Tibial nerve (tissue), 4 donors: ENCODE results near the gene PDCL3.

Source experiments
- EP300 ChIP-seq, 2 donors: sonication (generic); formaldehyde crosslinking; IDR thresholded peaks; one replicate each; pipeline ENCODE4 v1.6.1; 2017; ENCODE audit warnings: antibody characterized with exemption in 2 of 2, mild to moderate bottlenecking in 1 of 2
- POLR2A ChIP-seq, 2 donors: fragments of 450-650 bp; IDR thresholded peaks; one replicate each; pipeline ENCODE4 v1.6.1; 2017; ENCODE audit warnings: antibody characterized with exemption in 2 of 2, mild to moderate bottlenecking in 2 of 2, moderate library complexity in 2 of 2
- TF ChIP-seq, protein P1 (sequence below), 5 experiments: fragments of 200-600 bp in 3 of 5; fragments of 450-650 bp in 2 of 5; sonication (generic) in 3 of 5; IDR thresholded peaks; one replicate each; pipeline ENCODE4 v1.5.1; 2016 to 2019; ENCODE audit warnings: antibody characterized with exemption in 5 of 5, mild to moderate bottlenecking in 3 of 5, moderate library complexity in 2 of 5

DNA sequence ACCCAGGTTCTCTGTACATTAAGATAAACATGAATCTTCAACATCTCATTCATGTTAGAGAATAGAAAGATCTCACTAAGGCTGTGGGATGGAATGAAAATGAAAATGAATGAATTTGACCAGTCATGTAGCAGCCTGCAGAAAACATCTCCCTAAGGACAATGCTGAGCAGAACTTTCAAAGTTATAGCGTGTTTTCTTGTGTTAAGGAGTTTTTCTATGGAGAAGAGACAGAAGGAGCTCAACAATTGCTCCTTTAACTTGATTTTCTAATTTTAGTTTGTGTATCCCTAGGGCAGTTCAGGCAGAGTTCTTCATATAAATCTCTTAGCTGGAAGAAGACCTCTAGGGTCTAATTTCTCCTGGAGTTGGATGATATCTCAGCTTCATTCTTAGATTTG is 45.2 kb upstream of the PDCL3 start:
- TF ChIP-seq, protein P1, sequence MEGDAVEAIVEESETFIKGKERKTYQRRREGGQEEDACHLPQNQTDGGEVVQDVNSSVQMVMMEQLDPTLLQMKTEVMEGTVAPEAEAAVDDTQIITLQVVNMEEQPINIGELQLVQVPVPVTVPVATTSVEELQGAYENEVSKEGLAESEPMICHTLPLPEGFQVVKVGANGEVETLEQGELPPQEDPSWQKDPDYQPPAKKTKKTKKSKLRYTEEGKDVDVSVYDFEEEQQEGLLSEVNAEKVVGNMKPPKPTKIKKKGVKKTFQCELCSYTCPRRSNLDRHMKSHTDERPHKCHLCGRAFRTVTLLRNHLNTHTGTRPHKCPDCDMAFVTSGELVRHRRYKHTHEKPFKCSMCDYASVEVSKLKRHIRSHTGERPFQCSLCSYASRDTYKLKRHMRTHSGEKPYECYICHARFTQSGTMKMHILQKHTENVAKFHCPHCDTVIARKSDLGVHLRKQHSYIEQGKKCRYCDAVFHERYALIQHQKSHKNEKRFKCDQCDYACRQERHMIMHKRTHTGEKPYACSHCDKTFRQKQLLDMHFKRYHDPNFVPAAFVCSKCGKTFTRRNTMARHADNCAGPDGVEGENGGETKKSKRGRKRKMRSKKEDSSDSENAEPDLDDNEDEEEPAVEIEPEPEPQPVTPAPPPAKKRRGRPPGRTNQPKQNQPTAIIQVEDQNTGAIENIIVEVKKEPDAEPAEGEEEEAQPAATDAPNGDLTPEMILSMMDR (IDR thresholded peaks at IDR 0.05): no peak
- TF ChIP-seq EP300 (IDR thresholded peaks at IDR 0.05): no peak
- no peak for TF ChIP-seq POLR2A (IDR thresholded peaks at IDR 0.05)
